T-helper 1 cell treated with Interleukin-12 subunit alpha and Interleukin-12 subunit beta and Interleukin-4 antibody, amounts not matched to agents 30 ng/mL and 1 ng/mL, for 36 hours (primary cell): Measurements from ENCODE around the gene STUM. TPM values are rescaled to one million over a fixed set of nuclear protein-coding genes. Genes with fewer than 3 reads are reported as not detected.

Source experiments
- intact Hi-C: fragments of 100-400 bp; cut with micrococcal nuclease; formaldehyde crosslinking; loops from one replicate; pipeline ENCODE4 v1.15.1; 2024
- total RNA-seq: library from RNA; stranded (reverse); gene quantifications from 2 replicates; pipeline ENCODE4 v1.2.3, GENCODE V29; 2022

STUM gene
- total RNA-seq, 1 donor from 2014 or later: not detected

- intact Hi-C loops: loop anchor here (1.0 kb wide), 1 partner anchor 179 kb away; no protein-coding TSS in a partner anchor
Observed at GRCh38 chr1:226649780-226650179, 101.2 kb downstream of the STUM start.

GRCh38 chr1:226650236-226650841 lies 101.8 kb downstream of the STUM start:
- intact Hi-C loops: no loop called here

- intact Hi-C loops: no loop called here
Observed at GRCh38 chr1:226651041-226651731, 102.6 kb downstream of the STUM start.

- intact Hi-C loops: loop anchor here (2.0 kb wide), 2 partner anchors 51 to 87 kb away; partner anchors contain the start of gene ITPKB
Observed at GRCh38 chr1:226651732-226652105, 103.2 kb downstream of the STUM start.

GRCh38 chr1:226652613-226653012 lies 104.0 kb downstream of the STUM start:
- intact Hi-C loops: loop anchor here (1.0 to 2.0 kb wide), 7 partner anchors 9 to 319 kb away; partner anchors contain the start of gene ITPKB

- intact Hi-C loops: loop anchor here (1.0 to 2.0 kb wide), 7 partner anchors 10 to 320 kb away; partner anchors contain the start of gene ITPKB
Observed at GRCh38 chr1:226653311-226653921, 104.9 kb downstream of the STUM start.

- intact Hi-C loops: no loop called here
Observed at GRCh38 chr1:226654046-226654667, 105.6 kb downstream of the STUM start.

GRCh38 chr1:226654668-226655055 lies 106.1 kb downstream of the STUM start:
- intact Hi-C loops: no loop called here

- intact Hi-C loops: no loop called here
Observed at GRCh38 chr1:226655251-226656163, 106.9 kb downstream of the STUM start.

- intact Hi-C loops: no loop called here
Observed at GRCh38 chr1:226656201-226656600, 107.6 kb downstream of the STUM start.

- intact Hi-C loops: no loop called here
Observed at GRCh38 chr1:226656601-226657277, 108.2 kb downstream of the STUM start.

GRCh38 chr1:226657895-226658545 lies 109.5 kb downstream of the STUM start:
- intact Hi-C loops: no loop called here

- intact Hi-C loops: no loop called here
Observed at GRCh38 chr1:226658546-226659125, 110.1 kb downstream of the STUM start.

Other genes starting within 250 kb of the STUM start
- gene LIN9, start 239.6 kb upstream of the STUM start, total RNA-seq: 10.5 and 11.0 TPM in 2 replicates
- gene PARP1, start 140.7 kb upstream of the STUM start, total RNA-seq: 174 TPM in 2 replicates
- 44.7 and 45.3 TPM in 2 replicates for gene ITPKB, start 190.5 kb downstream of the STUM start, total RNA-seq